H1 (cell line): ENCODE measurements around the gene GRID2. TPM values are rescaled to one million over a fixed set of nuclear protein-coding genes. Genes with fewer than 3 reads are reported as not detected.

Experiments
- CTCF ChIA-PET: fragments of 300-600 bp; sonication (Branson Sonifier 250); formaldehyde crosslinking; loops from one replicate; lab custom pipeline; 2021; ENCODE audit not compliant: partially characterized antibody; lab: Charles Lee
- POLR2A ChIA-PET: fragments of 300-600 bp; sonication (Branson Sonifier 250); formaldehyde crosslinking; loops from one replicate; lab custom pipeline; 2021; ENCODE audit warnings: inconsistent platforms; ENCODE audit not compliant: partially characterized antibody; lab: Charles Lee
- DNase-seq, 2 experiments: peaks; one replicate each; pipeline versions ENCODE4 v3.0.0 to v3.0.0-alpha.2; 2010 to 2022; ENCODE audit warnings: low spot score in 2 of 2, low read depth in 1 of 2, mixed read lengths in 1 of 2
- FAIRE-seq: peaks from 2 replicates; lab custom pipeline; 2011; peaks lifted over from hg19 to GRCh38; lab: Jason Lieb, UNC
- H2AFZ ChIP-seq: 2 replicates; pipeline ENCODE4 v1.8.1; 2012; ENCODE audit warnings: low read length, inconsistent platforms
- H2AK5ac ChIP-seq: 2 replicates; pipeline ENCODE4 v1.6.1; 2013; ENCODE audit warnings: low read depth, low read length
- H2BK120ac ChIP-seq: replicated peaks from 2 replicates; pipeline ENCODE3; 2013; ENCODE audit warnings: low read depth, low read length, inconsistent platforms
- H2BK12ac ChIP-seq: 2 replicates; pipeline ENCODE4 v1.6.1; 2013; ENCODE audit warnings: low read depth, low read length
- H2BK15ac ChIP-seq: 2 replicates; pipeline ENCODE4 v1.6.1; 2013; ENCODE audit warnings: low read length
- H2BK20ac ChIP-seq: 2 replicates; pipeline ENCODE4 v1.6.1; 2013; ENCODE audit warnings: low read length
- H2BK5ac ChIP-seq: 2 replicates; pipeline ENCODE4 v1.6.1; 2013; ENCODE audit warnings: low read depth, low read length
- H3K14ac ChIP-seq: 2 replicates; pipeline ENCODE4 v1.6.1; 2013; ENCODE audit warnings: inconsistent platforms; ENCODE audit not compliant: insufficient read length
- H3K18ac ChIP-seq: 2 replicates; pipeline ENCODE4 v1.6.1; 2013; ENCODE audit warnings: low read length; ENCODE audit errors: extremely low read depth
- H3K23ac ChIP-seq: 2 replicates; pipeline ENCODE4 v1.6.1; 2013; ENCODE audit warnings: inconsistent platforms; ENCODE audit not compliant: insufficient read length
- H3K23me2 ChIP-seq: 2 replicates; pipeline ENCODE4 v1.6.1; 2013; ENCODE audit warnings: low read depth, low read length
- H3K27ac ChIP-seq: 2 replicates; pipeline ENCODE4 v1.6.1; 2011; ENCODE audit warnings: low read depth, low read length, inconsistent platforms
- H3K27me3 ChIP-seq, 4 experiments: replicated peaks in 1 of 4; 1 replicate in 1 of 4; 2 replicates in 3 of 4; pipeline versions ENCODE4 v1.6.1 to v1.8.1; 2011 to 2013; ENCODE audit warnings: low read length in 3 of 4, mild to moderate bottlenecking in 3 of 4, inconsistent platforms in 2 of 4, mixed read lengths in 2 of 4, moderate library complexity in 1 of 4; ENCODE audit not compliant: control insufficient read depth in 3 of 4, insufficient read depth in 3 of 4; ENCODE audit errors: extremely low read depth in 1 of 4
- H3K36me3 ChIP-seq, 4 experiments: 2 replicates each; pipeline versions ENCODE4 v1.6.1 to v1.8.1; 2011 to 2013; ENCODE audit warnings: mild to moderate bottlenecking in 4 of 4, low read length in 3 of 4, moderate library complexity in 2 of 4, control low read depth in 1 of 4, inconsistent platforms in 1 of 4; ENCODE audit not compliant: insufficient read depth in 4 of 4, control insufficient read depth in 2 of 4
- H3K4ac ChIP-seq: replicated peaks from 2 replicates; pipeline ENCODE3; 2013; ENCODE audit warnings: low read length, low read depth, mixed read lengths, inconsistent platforms; ENCODE audit not compliant: insufficient read length
- H3K4me1 ChIP-seq, 4 experiments: replicated peaks in 1 of 4; 1 replicate in 1 of 4; 2 replicates in 3 of 4; pipeline versions ENCODE4 v1.6.1 to v1.8.1; 2011 to 2013; ENCODE audit warnings: low read length in 3 of 4, inconsistent platforms in 2 of 4, mixed read lengths in 1 of 4; ENCODE audit not compliant: insufficient read depth in 4 of 4, control insufficient read depth in 3 of 4
- H3K4me2 ChIP-seq, 2 experiments: 2 replicates each; pipeline versions ENCODE4 v1.6.1 to v1.8.1; 2011 to 2013; ENCODE audit warnings: low read depth in 2 of 2, low read length in 2 of 2, control low read depth in 1 of 2, inconsistent platforms in 1 of 2, mild to moderate bottlenecking in 1 of 2; ENCODE audit not compliant: insufficient read depth in 1 of 2
- H3K4me3 ChIP-seq, 4 experiments: fragments of 200-600, 300-600 bp in 1 of 4; sonication (generic), shearing (Covaris generic), sonication (Bioruptor Twin) in 1 of 4; 2 replicates each; pipeline versions ENCODE4 v1.5.1 to v1.8.1; 2011 to 2016; ENCODE audit warnings: low read length in 4 of 4, low read depth in 3 of 4, control low read depth in 2 of 4, inconsistent platforms in 2 of 4, mild to moderate bottlenecking in 2 of 4, mixed read lengths in 1 of 4, moderate library complexity in 1 of 4; ENCODE audit not compliant: insufficient read depth in 2 of 4; ENCODE audit errors: extremely low read depth in 1 of 4
- H3K56ac ChIP-seq: replicated peaks from 2 replicates; pipeline ENCODE3; 2013; ENCODE audit warnings: low read depth, mild to moderate bottlenecking, mixed read lengths, low read length, inconsistent platforms; ENCODE audit not compliant: insufficient read length
- H3K79me1 ChIP-seq: 2 replicates; pipeline ENCODE4 v1.6.1; 2013; ENCODE audit warnings: low read depth, low read length, control low read depth
- H3K79me2 ChIP-seq, 2 experiments: 2 replicates each; pipeline versions ENCODE4 v1.6.1 to v1.8.1; 2012 to 2013; ENCODE audit warnings: low read length in 2 of 2, mild to moderate bottlenecking in 2 of 2, inconsistent platforms in 1 of 2; ENCODE audit not compliant: insufficient read depth in 2 of 2, control insufficient read depth in 1 of 2
- H3K9ac ChIP-seq, 4 experiments: replicated peaks in 1 of 4; 1 replicate in 1 of 4; 2 replicates in 3 of 4; pipeline versions ENCODE4 v1.6.1 to v1.8.1; 2011 to 2013; ENCODE audit warnings: low read depth in 3 of 4, low read length in 3 of 4, control low read depth in 2 of 4, mild to moderate bottlenecking in 2 of 4, moderate library complexity in 2 of 4, inconsistent platforms in 1 of 4; ENCODE audit errors: extremely low read depth in 1 of 4
- H3K9me3 ChIP-seq, 2 experiments: 2 replicates each; pipeline versions ENCODE4 v1.6.1 to v1.8.1; 2012 to 2013; ENCODE audit warnings: mild to moderate bottlenecking in 2 of 2, moderate library complexity in 2 of 2, control low read depth in 1 of 2, inconsistent platforms in 1 of 2, low read depth in 1 of 2, low read length in 1 of 2, mixed read lengths in 1 of 2; ENCODE audit not compliant: insufficient read depth in 2 of 2
- H4K20me1 ChIP-seq, 2 experiments: replicated peaks in 1 of 2; 2 replicates each; pipeline versions ENCODE3 to v1.8.1; 2011 to 2013; ENCODE audit warnings: inconsistent platforms in 2 of 2, low read length in 2 of 2, mild to moderate bottlenecking in 1 of 2; ENCODE audit not compliant: insufficient read depth in 2 of 2, control insufficient read depth in 1 of 2
- H4K5ac ChIP-seq: 2 replicates; pipeline ENCODE4 v1.6.1; 2013; ENCODE audit warnings: low read length, low read depth, mixed read lengths, inconsistent platforms; ENCODE audit not compliant: insufficient read length
- H4K8ac ChIP-seq: 2 replicates; pipeline ENCODE4 v1.8.0; 2013; ENCODE audit warnings: mild to moderate bottlenecking, moderate library complexity, low read length, inconsistent platforms; ENCODE audit not compliant: insufficient read depth; ENCODE audit errors: extremely low read depth
- H4K91ac ChIP-seq: replicated peaks from 2 replicates; pipeline ENCODE3; 2013; ENCODE audit warnings: low read length, mixed read lengths, inconsistent platforms; ENCODE audit not compliant: insufficient read length
- NRF1 ChIP-seq: IDR thresholded peaks from 2 replicates; pipeline ENCODE4 v1.6.1; 2011; ENCODE audit warnings: mild to moderate bottlenecking, low read depth, low read length, improper control_type of control experiment
- POLR2A ChIP-seq, 2 experiments: IDR thresholded peaks; 1 replicate in 1 of 2; 2 replicates in 1 of 2; pipeline ENCODE4 v1.6.1; 2011; ENCODE audit warnings: low read depth in 2 of 2, low read length in 2 of 2, mild to moderate bottlenecking in 2 of 2; ENCODE audit errors: control extremely low read depth in 1 of 2
- WGBS, 2 experiments: shearing (Covaris generic) in 1 of 2; methylation state at CpG; one replicate each; pipeline versions ENCODE4 v1.1.6 to v1.1.7; 2013 to 2015; ENCODE audit warnings: low lambda C conversion rate in 2 of 2, mixed read lengths in 2 of 2, inconsistent platforms in 1 of 2, low coverage in 1 of 2, missing lambda C conversion rate in 1 of 2; ENCODE audit not compliant: insufficient replicate concordance in 2 of 2, insufficient coverage in 1 of 2, insufficient read length in 1 of 2; ENCODE audit errors: extremely low coverage in 1 of 2, missing lambda C conversion rate in 1 of 2; 5-methylcytosine and 5-hydroxymethylcytosine counted together
- polyA plus RNA-seq, 7 experiments: library from polyadenylated mRNA; depleted of rRNA in 3 of 7; stranded (reverse) in 5 of 7; unstranded in 2 of 7; fragments of >200 nt in 5 of 7; fragments of 200-250 nt in 2 of 7; gene quantifications; 1 replicate in 5 of 7; 2 replicates in 1 of 7; 4 replicates in 1 of 7; pipeline versions ENCODE4 v1.2.1 to v1.2.3, GENCODE V29; 2011 to 2013; ENCODE audit warnings: missing spikeins in 2 of 7, mixed read lengths in 2 of 7
- total RNA-seq: library from RNA; stranded (reverse); fragmentation: NEBNext Ultra II Directional; extraction: Animal tissue kit (Norgen Biotek cat#: 25700); gene quantifications from 2 replicates; pipeline ENCODE4 v1.2.1, GENCODE V29; 2021

Gene GRID2
- total and polyA plus RNA-seq, 2 of the 8 experiments (the other 6 are each of a cell fraction or from before 2014, with no cell fraction given), result 31.1 to 81.9 TPM

- Histone ChIP-seq H2AFZ (no peak overlapping the region), H3K27ac (no peak overlapping the region), H4K20me1 (peaks cover 10 to 26% of the 10 kb centered on the region in 2 experiments), H4K8ac (no peak overlapping the region), H3K27me3 (no peaks in the 10 kb centered on the region), H3K4ac (no peak overlapping the region), H4K5ac (no peak overlapping the region), H3K4me1 (peaks cover 4 to 27% (median 8%) of the 10 kb centered on the region in 4 experiments; a peak in 5 of 7 replicates), H2BK20ac (no peak overlapping the region), H3K79me2 (peaks cover 7 to 100% of the 10 kb centered on the region in 2 experiments; a peak in 3 of 4 replicates), H3K56ac (no peak overlapping the region), H2AK5ac (no peak overlapping the region), H3K79me1 (no peaks in the 10 kb centered on the region), H2BK15ac (no peak overlapping the region), H4K91ac (no peak overlapping the region), H3K4me3 (no peak overlapping the region), H3K14ac (no peak overlapping the region), H3K18ac (no peak overlapping the region), H2BK12ac (no peak overlapping the region), H3K9me3 (no peaks in the 10 kb centered on the region), H3K36me3 (no peaks in the 10 kb centered on the region), H3K23me2 (no peaks in the 10 kb centered on the region), H2BK120ac (no peak overlapping the region), H3K4me2 (no peak overlapping the region), H3K9ac (no peak overlapping the region), H3K23ac (no peak overlapping the region), H2BK5ac (no peak overlapping the region)
- peak; percentile 92 for FAIRE-seq
- ChIA-PET CTCF (no interaction called here), POLR2A (interaction anchor here (1.1 to 3.8 kb wide), 5 partner anchors 9 to 18 kb away, joined by 3 to 23 read pairs (median 8); no protein-coding TSS in a partner anchor)
- no peak for DNase-seq
- no peak for TF ChIP-seq NRF1
- 0 out of 3 replicates have a peak, but pooled peaks of 1 of the 2 experiments have one; percentile 32 for TF ChIP-seq POLR2A (IDR thresholded peaks at IDR 0.05; ENCODE audit: control extremely low read depth in 1 of 2, low read depth in 2 of 2, low read length in 2 of 2)
- 75% methylated on average over 2 of the region's 2 CpGs; no CpG with 5 or more reads in 1 of the 2 experiments for WGBS, 2 experiments
Measured at GRCh38 chr4:92501456-92501855, 197.7 kb downstream of the GRID2 start.
